ENCODE results near the gene PLSCR5. TPM values are rescaled to one million over a fixed set of nuclear protein-coding genes. Genes with fewer than 3 reads are reported as not detected.

The PLSCR5 gene, protein sequence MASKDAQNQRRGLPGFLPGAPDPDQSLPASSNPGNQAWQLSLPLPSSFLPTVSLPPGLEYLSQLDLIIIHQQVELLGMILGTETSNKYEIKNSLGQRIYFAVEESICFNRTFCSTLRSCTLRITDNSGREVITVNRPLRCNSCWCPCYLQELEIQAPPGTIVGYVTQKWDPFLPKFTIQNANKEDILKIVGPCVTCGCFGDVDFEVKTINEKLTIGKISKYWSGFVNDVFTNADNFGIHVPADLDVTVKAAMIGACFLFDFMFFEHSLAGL
- total RNA-seq (ENCODE audit: low replicate concordance) = not detected in 2 replicates

GRCh38 chr3:146605106-146605505 lies at the start of gene PLSCR5:
Gene PLSCR5, minus strand, starts transcription at chr3:146605346. Its CDS starts 134 bp downstream, at chr3:146605212.
- no peaks in the 10 kb centered on the region for H3K36me3 ChIP-seq
- no peaks in the 10 kb centered on the region for H3K4me1 ChIP-seq
- no peaks in the 10 kb centered on the region for H4K20me1 ChIP-seq (ENCODE audit: low read depth)
- H3K27ac ChIP-seq = no peak within 1 kb of the TSS
- no peaks in the 10 kb centered on the region for H3K9me3 Mint-ChIP-seq
- no peaks in the 10 kb centered on the region for H3K79me2 ChIP-seq (ENCODE audit: low read depth)
- H3K4me2 ChIP-seq = no peak within 1 kb of the TSS
- no peak within 1 kb of the TSS for H2AFZ ChIP-seq (replicated peaks)
- H3K4me3 ChIP-seq = no peak within 1 kb of the TSS
- DNase-seq (ENCODE audit: low spot score) = no peak
- H3F3A ChIP-seq (ENCODE audit: low read depth) = no peaks in the 10 kb centered on the region
- H3K27me3 ChIP-seq = no peaks in the 10 kb centered on the region
- no peak within 1 kb of the TSS for H3K9ac ChIP-seq
- no peak within 1 kb of the TSS for H3K4me3 Mint-ChIP-seq
- H3K4me1 Mint-ChIP-seq = peaks cover 3% of the 10 kb centered on the region
- no peaks in the 10 kb centered on the region for H3K9me3 ChIP-seq (ENCODE audit: low read depth)
- no peaks in the 10 kb centered on the region for H3K36me3 Mint-ChIP-seq
- H3K27ac Mint-ChIP-seq = no peak within 1 kb of the TSS
- TF ChIP-seq EZH2phosphoT487 (IDR thresholded peaks at IDR 0.05) (no peak), EZH2 (IDR thresholded peaks at IDR 0.05) (no peak)
- TF ChIP-seq, protein P1, sequence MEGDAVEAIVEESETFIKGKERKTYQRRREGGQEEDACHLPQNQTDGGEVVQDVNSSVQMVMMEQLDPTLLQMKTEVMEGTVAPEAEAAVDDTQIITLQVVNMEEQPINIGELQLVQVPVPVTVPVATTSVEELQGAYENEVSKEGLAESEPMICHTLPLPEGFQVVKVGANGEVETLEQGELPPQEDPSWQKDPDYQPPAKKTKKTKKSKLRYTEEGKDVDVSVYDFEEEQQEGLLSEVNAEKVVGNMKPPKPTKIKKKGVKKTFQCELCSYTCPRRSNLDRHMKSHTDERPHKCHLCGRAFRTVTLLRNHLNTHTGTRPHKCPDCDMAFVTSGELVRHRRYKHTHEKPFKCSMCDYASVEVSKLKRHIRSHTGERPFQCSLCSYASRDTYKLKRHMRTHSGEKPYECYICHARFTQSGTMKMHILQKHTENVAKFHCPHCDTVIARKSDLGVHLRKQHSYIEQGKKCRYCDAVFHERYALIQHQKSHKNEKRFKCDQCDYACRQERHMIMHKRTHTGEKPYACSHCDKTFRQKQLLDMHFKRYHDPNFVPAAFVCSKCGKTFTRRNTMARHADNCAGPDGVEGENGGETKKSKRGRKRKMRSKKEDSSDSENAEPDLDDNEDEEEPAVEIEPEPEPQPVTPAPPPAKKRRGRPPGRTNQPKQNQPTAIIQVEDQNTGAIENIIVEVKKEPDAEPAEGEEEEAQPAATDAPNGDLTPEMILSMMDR (IDR thresholded peaks at IDR 0.05) = no peak
- H3K27me3 Mint-ChIP-seq (ENCODE audit: insufficient read depth, low read depth) = no peaks in the 10 kb centered on the region

- H3K4me1 Mint-ChIP-seq = peaks cover 10% of the 10 kb centered on the region
- TF ChIP-seq, protein P1 (IDR thresholded peaks at IDR 0.05) = no peak
- no peak for TF ChIP-seq EZH2 (IDR thresholded peaks at IDR 0.05)
- no peak for TF ChIP-seq EZH2phosphoT487 (IDR thresholded peaks at IDR 0.05)
- H4K20me1 ChIP-seq (ENCODE audit: low read depth) = no peaks in the 10 kb centered on the region
- no peak overlapping the region for H3K27ac Mint-ChIP-seq
- H3K4me3 ChIP-seq = no peak overlapping the region
- peaks cover 10% of the 10 kb centered on the region for H3K4me1 ChIP-seq
- H3F3A ChIP-seq (ENCODE audit: low read depth) = no peaks in the 10 kb centered on the region
- no peaks in the 10 kb centered on the region for H3K79me2 ChIP-seq (ENCODE audit: low read depth)
- DNase-seq (ENCODE audit: low spot score) = no peak
- H3K9me3 ChIP-seq (ENCODE audit: low read depth) = no peaks in the 10 kb centered on the region
- H3K9ac ChIP-seq = no peak overlapping the region
- no peak overlapping the region for H3K4me3 Mint-ChIP-seq
- no peaks in the 10 kb centered on the region for H3K36me3 Mint-ChIP-seq
- H2AFZ ChIP-seq (replicated peaks) = no peak overlapping the region
- H3K27me3 Mint-ChIP-seq (ENCODE audit: insufficient read depth, low read depth) = peaks cover 2% of the 10 kb centered on the region
- H3K9me3 Mint-ChIP-seq = peaks cover 4% of the 10 kb centered on the region
- no peak overlapping the region for H3K27ac ChIP-seq
- H3K27me3 ChIP-seq = no peaks in the 10 kb centered on the region
- no peak overlapping the region for H3K4me2 ChIP-seq
- no peaks in the 10 kb centered on the region for H3K36me3 ChIP-seq
These were observed 48.8 kb upstream of the PLSCR5 start for GRCh38 chr3:146653978-146654377.

DNA sequence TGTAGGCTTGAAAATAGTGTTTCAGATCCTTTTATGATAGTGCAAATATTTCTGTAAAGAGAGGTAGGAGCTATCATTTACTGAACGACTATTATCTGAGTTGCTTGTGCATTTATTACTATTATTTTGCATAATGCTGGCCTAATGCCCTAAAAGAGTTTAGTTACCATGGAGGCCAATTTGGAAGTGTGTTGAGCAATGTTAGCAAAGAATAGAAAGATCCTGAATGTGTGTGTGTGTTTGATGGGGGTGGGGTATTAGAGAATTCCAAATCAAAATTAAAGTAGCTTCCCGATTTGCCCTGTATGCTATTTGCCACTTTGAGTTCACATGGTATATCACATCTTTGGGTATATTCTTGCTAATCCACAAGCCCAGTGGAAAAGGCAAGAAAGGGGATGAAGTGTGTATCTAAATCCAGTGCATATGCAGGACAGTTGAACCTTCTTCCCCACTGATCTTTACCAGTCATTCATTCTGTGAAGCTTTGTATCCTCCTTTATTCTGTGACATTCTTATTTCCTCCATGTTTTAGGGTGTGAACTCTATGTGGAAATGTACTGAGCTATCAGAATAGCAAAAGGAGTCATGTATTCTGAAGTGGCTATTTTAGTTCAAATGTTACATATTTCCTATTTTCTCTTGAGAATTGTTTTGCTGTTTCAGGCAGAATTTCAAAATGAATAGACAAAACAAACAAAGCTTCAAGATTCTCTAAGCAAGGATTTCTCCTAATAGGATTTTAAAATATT lies 45.7 kb upstream of the PLSCR5 start:
- H3K27ac ChIP-seq = no peak overlapping the region
- no peaks in the 10 kb centered on the region for H3K36me3 ChIP-seq
- no peaks in the 10 kb centered on the region for H3F3A ChIP-seq (ENCODE audit: low read depth)
- peaks cover 10% of the 10 kb centered on the region for H3K4me1 ChIP-seq
- no peaks in the 10 kb centered on the region for H3K79me2 ChIP-seq (ENCODE audit: low read depth)
- H3K9me3 ChIP-seq (ENCODE audit: low read depth) = no peaks in the 10 kb centered on the region
- no peaks in the 10 kb centered on the region for H3K27me3 ChIP-seq
- Mint-ChIP-seq H3K4me3 (no peak overlapping the region), H3K27me3 (ENCODE audit: insufficient read depth, low read depth) (no peaks in the 10 kb centered on the region), H3K36me3 (no peaks in the 10 kb centered on the region), H3K27ac (no peak overlapping the region), H3K9me3 (no peaks in the 10 kb centered on the region), H3K4me1 (peaks cover 5% of the 10 kb centered on the region)
- DNase-seq (ENCODE audit: low spot score) = no peak
- no peak overlapping the region for H3K4me3 ChIP-seq
- H2AFZ ChIP-seq (replicated peaks) = no peak overlapping the region
- no peak overlapping the region for H3K9ac ChIP-seq
- no peak overlapping the region for H3K4me2 ChIP-seq
- H4K20me1 ChIP-seq (ENCODE audit: low read depth) = no peaks in the 10 kb centered on the region
- TF ChIP-seq, protein P1 (IDR thresholded peaks at IDR 0.05) = no peak
- no peak for TF ChIP-seq EZH2phosphoT487 (IDR thresholded peaks at IDR 0.05)
- no peak for TF ChIP-seq EZH2 (IDR thresholded peaks at IDR 0.05)
